Measurements from ENCODE around the gene CHEK1.

Gene CHEK1

GRCh38 chr11:125600663-125601062 lies 24.3 kb upstream of the CHEK1 start:
- no peak overlapping the region for H3K4me3 ChIP-seq (replicated peaks in 1 of 2; ENCODE audit: low read depth in 2 of 2, low read length in 2 of 2)
- no peak for TF ChIP-seq CTCF (IDR thresholded peaks at IDR 0.05; ENCODE audit: low read depth, low read length)
- DNase-seq (ENCODE audit: low read depth in 2 of 2) = no peak

- no peak overlapping the region for H3K4me3 ChIP-seq (replicated peaks in 1 of 2; ENCODE audit: low read depth in 2 of 2, low read length in 2 of 2)
- DNase-seq (ENCODE audit: low read depth in 2 of 2) = peak in 1 of 2 donors; percentile 33
- TF ChIP-seq CTCF (IDR thresholded peaks at IDR 0.05; ENCODE audit: low read depth, low read length) = no peak
Observed at GRCh38 chr11:125603207-125603606, 21.8 kb upstream of the CHEK1 start.

GRCh38 chr11:125605417-125605816 lies 19.5 kb upstream of the CHEK1 start:
- no peak for TF ChIP-seq CTCF (IDR thresholded peaks at IDR 0.05; ENCODE audit: low read depth, low read length)
- DNase-seq (ENCODE audit: low read depth in 2 of 2) = no peak
- H3K4me3 ChIP-seq (replicated peaks in 1 of 2; ENCODE audit: low read depth in 2 of 2, low read length in 2 of 2) = no peak overlapping the region

GRCh38 chr11:125609545-125609944 lies 15.4 kb upstream of the CHEK1 start:
- TF ChIP-seq CTCF (IDR thresholded peaks at IDR 0.05; ENCODE audit: low read depth, low read length) = no peak
- no peak overlapping the region for H3K4me3 ChIP-seq (replicated peaks in 1 of 2; ENCODE audit: low read depth in 2 of 2, low read length in 2 of 2)
- no peak for DNase-seq (ENCODE audit: low read depth in 2 of 2)

- H3K4me3 ChIP-seq (replicated peaks in 1 of 2; ENCODE audit: low read depth in 2 of 2, low read length in 2 of 2) = no peak overlapping the region
- no peak for TF ChIP-seq CTCF (IDR thresholded peaks at IDR 0.05; ENCODE audit: low read depth, low read length)
- DNase-seq (ENCODE audit: low read depth in 2 of 2) = no peak
Observed at GRCh38 chr11:125618383-125618782, 6.6 kb upstream of the CHEK1 start.

GRCh38 chr11:125621995-125622394 lies 3.0 kb upstream of the CHEK1 start:
- DNase-seq (ENCODE audit: low read depth in 2 of 2) = peak; percentile 50 to 55

More at GRCh38 chr11:125621995-125622394, 3.0 kb upstream of the CHEK1 start:
- TF ChIP-seq CTCF (IDR thresholded peaks at IDR 0.05; ENCODE audit: low read depth, low read length) = no peak
- no peak overlapping the region for H3K4me3 ChIP-seq (replicated peaks in 1 of 2; ENCODE audit: low read depth in 2 of 2, low read length in 2 of 2)
